ENCODE measurements around the gene NTM.

NTM gene

DNA sequence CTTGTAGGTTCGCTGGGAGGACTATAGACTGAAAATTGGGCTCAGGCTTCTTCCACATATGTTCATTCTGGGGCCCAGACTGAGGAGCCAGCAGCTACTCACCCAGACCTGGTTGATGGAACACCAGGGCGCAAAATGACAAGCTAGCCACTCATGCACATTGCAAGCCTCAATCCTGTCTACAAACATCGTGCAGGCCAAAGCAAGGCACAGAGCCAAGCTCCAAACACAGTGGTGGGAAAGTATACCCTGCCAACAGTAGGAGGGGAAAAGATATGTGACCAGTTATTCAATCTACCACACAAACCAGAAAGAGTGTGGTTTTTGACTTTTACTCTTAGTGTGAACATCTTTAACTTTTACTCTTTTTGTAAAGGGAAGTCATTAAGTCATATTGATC lies 660.5 kb downstream of the NTM start:
- Histone ChIP-seq H3K4me3 (replicated peaks; ENCODE audit: insufficient read depth, low read length) (no peak overlapping the region), H3K27ac (replicated peaks) (no peak overlapping the region), H3K27me3 (ENCODE audit: insufficient read depth, poor library complexity, severe bottlenecking) (no peaks in the 10 kb centered on the region)
- TF ChIP-seq, protein P1, sequence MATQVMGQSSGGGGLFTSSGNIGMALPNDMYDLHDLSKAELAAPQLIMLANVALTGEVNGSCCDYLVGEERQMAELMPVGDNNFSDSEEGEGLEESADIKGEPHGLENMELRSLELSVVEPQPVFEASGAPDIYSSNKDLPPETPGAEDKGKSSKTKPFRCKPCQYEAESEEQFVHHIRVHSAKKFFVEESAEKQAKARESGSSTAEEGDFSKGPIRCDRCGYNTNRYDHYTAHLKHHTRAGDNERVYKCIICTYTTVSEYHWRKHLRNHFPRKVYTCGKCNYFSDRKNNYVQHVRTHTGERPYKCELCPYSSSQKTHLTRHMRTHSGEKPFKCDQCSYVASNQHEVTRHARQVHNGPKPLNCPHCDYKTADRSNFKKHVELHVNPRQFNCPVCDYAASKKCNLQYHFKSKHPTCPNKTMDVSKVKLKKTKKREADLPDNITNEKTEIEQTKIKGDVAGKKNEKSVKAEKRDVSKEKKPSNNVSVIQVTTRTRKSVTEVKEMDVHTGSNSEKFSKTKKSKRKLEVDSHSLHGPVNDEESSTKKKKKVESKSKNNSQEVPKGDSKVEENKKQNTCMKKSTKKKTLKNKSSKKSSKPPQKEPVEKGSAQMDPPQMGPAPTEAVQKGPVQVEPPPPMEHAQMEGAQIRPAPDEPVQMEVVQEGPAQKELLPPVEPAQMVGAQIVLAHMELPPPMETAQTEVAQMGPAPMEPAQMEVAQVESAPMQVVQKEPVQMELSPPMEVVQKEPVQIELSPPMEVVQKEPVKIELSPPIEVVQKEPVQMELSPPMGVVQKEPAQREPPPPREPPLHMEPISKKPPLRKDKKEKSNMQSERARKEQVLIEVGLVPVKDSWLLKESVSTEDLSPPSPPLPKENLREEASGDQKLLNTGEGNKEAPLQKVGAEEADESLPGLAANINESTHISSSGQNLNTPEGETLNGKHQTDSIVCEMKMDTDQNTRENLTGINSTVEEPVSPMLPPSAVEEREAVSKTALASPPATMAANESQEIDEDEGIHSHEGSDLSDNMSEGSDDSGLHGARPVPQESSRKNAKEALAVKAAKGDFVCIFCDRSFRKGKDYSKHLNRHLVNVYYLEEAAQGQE (IDR thresholded peaks at IDR 0.05; ENCODE audit: insufficient replicate concordance, low read depth), result no peak
- TF ChIP-seq, protein P2, sequence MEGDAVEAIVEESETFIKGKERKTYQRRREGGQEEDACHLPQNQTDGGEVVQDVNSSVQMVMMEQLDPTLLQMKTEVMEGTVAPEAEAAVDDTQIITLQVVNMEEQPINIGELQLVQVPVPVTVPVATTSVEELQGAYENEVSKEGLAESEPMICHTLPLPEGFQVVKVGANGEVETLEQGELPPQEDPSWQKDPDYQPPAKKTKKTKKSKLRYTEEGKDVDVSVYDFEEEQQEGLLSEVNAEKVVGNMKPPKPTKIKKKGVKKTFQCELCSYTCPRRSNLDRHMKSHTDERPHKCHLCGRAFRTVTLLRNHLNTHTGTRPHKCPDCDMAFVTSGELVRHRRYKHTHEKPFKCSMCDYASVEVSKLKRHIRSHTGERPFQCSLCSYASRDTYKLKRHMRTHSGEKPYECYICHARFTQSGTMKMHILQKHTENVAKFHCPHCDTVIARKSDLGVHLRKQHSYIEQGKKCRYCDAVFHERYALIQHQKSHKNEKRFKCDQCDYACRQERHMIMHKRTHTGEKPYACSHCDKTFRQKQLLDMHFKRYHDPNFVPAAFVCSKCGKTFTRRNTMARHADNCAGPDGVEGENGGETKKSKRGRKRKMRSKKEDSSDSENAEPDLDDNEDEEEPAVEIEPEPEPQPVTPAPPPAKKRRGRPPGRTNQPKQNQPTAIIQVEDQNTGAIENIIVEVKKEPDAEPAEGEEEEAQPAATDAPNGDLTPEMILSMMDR (IDR thresholded peaks at IDR 0.05; ENCODE audit: insufficient read depth, low read length), result no peak
- no peak for TF ChIP-seq POLR2AphosphoS5 (IDR thresholded peaks at IDR 0.05; ENCODE audit: low read depth)
- TF ChIP-seq GABPA (IDR thresholded peaks at IDR 0.05; ENCODE audit: low read depth), result no peak
- no peak for TF ChIP-seq SPI1 (IDR thresholded peaks at IDR 0.05; ENCODE audit: borderline replicate concordance, low read depth)
- DNase-seq (ENCODE audit: low read depth in 1 of 2, low spot score in 1 of 2), result no peak

DNA sequence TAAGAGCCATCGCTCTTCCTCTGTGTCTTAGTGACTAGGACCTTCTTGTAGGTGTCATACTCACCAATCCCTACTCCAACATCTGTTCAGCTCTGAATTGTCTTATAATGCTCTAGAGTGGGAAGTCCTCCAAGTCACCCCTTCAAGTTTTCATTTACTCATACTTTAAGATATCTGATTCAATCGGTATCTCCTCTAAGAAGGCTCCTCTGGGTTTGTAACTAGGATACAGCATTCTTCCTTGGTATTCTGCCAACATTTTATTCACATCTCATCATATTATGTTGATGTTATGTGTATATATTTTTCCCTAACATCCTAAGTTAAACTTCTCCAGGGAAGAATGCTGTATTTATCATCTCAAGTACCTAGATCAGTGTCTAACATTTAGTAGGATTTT lies 662.1 kb downstream of the NTM start:
- no peak for DNase-seq (ENCODE audit: low read depth in 1 of 2, low spot score in 1 of 2)
- Histone ChIP-seq H3K27ac (replicated peaks) (no peak overlapping the region), H3K4me3 (replicated peaks; ENCODE audit: insufficient read depth, low read length) (no peak overlapping the region), H3K27me3 (ENCODE audit: insufficient read depth, poor library complexity, severe bottlenecking) (no peaks in the 10 kb centered on the region)
- TF ChIP-seq, protein P2 (IDR thresholded peaks at IDR 0.05; ENCODE audit: insufficient read depth, low read length), result no peak
- TF ChIP-seq POLR2AphosphoS5 (IDR thresholded peaks at IDR 0.05; ENCODE audit: low read depth) (no peak), SPI1 (IDR thresholded peaks at IDR 0.05; ENCODE audit: borderline replicate concordance, low read depth) (no peak), GABPA (IDR thresholded peaks at IDR 0.05; ENCODE audit: low read depth) (no peak)
- TF ChIP-seq, protein P1 (IDR thresholded peaks at IDR 0.05; ENCODE audit: insufficient replicate concordance, low read depth), result no peak

DNA sequence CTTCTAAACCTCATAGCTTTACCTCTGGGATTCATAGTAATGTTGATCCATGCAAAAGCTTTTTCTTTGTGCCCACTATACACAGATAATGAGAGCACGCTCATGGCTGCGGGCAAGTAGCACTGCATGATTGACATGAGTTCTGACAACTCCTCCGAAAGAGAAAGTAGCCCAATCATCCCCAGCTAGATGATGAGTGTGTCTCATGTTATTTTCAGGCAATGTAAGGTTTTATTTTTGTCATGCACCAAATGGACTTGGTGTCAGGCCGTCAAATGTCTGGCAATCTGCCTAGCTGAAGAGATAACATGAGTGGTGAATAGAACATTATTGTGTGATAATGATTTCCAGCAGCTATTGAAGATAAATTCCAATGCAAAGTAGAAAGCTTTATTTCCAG lies 662.6 kb downstream of the NTM start:
- no peak overlapping the region for H3K4me3 ChIP-seq (replicated peaks; ENCODE audit: insufficient read depth, low read length)
- TF ChIP-seq, protein P2 (IDR thresholded peaks at IDR 0.05; ENCODE audit: insufficient read depth, low read length), result no peak
- no peak for TF ChIP-seq POLR2AphosphoS5 (IDR thresholded peaks at IDR 0.05; ENCODE audit: low read depth)
- no peak for TF ChIP-seq GABPA (IDR thresholded peaks at IDR 0.05; ENCODE audit: low read depth)
- TF ChIP-seq SPI1 (IDR thresholded peaks at IDR 0.05; ENCODE audit: borderline replicate concordance, low read depth), result no peak
- TF ChIP-seq, protein P1 (IDR thresholded peaks at IDR 0.05; ENCODE audit: insufficient replicate concordance, low read depth), result no peak
- H3K27ac ChIP-seq (replicated peaks), result no peak overlapping the region
- H3K27me3 ChIP-seq (ENCODE audit: insufficient read depth, poor library complexity, severe bottlenecking), result no peaks in the 10 kb centered on the region
- DNase-seq (ENCODE audit: low read depth in 1 of 2, low spot score in 1 of 2), result no peak
